NCI-H1417 (cell line): Measurements from ENCODE around the gene IL17REL.

Source experiments
- DNase-seq, 3 experiments: peaks; one replicate each; lab custom pipeline; 2025; lab: John Stamatoyannopoulos, UW

Gene IL17REL

DNA sequence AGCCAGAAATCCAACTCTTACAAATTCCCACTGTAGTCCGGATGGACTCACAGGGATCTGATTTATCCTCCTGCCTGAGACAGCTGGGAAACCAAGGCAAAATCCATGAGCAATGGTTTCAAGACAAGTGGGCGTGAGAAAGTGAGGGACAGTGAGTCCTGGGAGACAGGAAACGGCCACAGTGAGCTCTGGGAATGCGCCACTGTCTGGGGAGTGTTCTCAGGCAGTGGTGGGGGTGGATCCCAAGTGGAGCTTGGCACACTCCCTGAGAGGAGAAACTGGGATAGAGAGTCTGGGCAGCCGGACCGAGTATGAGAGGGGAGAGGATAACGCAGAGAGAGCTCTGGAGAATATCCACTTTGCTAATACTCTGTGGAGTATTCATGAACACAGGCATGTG, 9.8 kb downstream of the IL17REL start:
- no peak for DNase-seq

DNA sequence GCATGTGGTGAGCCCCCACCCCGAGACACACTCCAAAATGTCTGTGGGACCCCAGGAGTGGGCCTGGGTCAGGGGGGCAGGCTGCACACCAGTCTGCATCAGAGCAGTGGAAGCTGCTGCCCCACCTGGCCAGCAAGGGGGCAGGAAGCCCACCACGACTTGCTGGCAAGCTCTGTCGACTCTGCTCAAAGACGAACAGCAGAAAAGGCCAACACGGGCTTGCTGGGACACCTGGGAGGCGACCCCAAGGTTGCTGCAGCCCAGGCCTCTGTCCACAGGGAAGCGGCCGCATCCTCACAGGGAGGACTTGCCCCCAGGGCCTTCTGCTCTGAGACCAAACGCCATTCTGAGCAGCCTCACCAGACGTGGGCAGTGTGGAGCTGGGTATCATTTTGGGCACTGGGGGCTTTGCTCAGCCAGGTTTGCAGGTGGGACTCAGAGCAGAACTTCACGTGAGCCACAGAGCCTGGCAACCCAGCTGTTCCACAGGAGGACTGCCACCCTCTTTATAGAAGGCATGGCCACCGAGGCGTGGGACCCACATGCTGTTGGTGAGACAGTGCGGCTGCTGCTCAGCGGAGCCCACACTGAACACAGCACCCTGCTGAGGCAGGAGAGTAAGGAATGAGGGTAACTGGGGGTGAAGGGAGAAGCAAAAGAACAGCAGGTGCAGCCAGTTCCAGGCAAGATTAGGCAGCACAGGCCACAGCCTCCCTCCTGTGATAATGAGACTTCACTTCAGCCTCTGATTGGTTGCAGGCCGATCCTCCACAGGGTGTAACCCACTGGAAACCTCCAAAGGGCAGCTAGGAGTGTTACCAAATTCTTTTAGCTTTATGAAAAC, 11.0 kb downstream of the IL17REL start:
- DNase-seq: peak in 2 of 3 experiments; percentile 67 to 90

DNA sequence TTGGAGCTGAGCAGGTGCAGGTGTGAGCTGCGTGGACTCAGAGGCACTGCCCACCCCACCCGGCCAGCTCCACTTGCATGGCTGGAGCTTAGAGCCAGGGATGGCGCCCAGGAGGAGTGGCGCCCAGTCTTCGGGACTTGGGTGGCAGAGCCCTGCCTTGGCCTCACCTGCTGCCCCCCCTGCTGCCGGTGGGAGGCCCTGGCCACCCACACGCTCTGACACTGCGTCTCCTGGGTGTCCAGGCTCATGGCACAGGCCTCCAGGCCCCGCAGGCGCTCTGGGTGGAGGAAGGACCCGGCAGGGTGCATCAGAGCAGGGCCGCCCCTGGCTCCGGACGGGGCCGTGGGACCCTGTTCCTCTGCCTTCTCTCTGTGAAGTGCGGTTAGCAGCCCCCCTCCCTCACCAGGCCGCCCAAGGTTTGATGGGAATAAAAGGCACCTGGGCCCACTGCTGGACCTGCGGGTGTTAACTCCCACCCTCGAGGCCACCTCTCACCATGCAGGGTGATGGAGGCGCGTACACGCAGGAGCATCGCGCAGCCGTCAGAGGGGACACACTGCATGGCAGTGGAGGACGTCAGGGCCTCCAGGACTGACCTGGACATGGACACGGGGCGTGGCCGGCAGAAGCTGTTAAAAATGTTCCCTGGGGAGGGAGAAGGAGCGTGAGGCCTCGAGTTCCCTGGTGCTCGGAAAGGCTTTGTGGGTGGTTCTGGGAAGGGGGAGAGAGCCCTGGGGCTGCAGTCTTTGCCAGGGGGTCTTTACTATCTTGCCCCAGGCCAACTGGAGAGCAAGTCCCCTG, 11.8 kb downstream of the IL17REL start:
- peak in 1 of 3 experiments; percentile 2 for DNase-seq

DNA sequence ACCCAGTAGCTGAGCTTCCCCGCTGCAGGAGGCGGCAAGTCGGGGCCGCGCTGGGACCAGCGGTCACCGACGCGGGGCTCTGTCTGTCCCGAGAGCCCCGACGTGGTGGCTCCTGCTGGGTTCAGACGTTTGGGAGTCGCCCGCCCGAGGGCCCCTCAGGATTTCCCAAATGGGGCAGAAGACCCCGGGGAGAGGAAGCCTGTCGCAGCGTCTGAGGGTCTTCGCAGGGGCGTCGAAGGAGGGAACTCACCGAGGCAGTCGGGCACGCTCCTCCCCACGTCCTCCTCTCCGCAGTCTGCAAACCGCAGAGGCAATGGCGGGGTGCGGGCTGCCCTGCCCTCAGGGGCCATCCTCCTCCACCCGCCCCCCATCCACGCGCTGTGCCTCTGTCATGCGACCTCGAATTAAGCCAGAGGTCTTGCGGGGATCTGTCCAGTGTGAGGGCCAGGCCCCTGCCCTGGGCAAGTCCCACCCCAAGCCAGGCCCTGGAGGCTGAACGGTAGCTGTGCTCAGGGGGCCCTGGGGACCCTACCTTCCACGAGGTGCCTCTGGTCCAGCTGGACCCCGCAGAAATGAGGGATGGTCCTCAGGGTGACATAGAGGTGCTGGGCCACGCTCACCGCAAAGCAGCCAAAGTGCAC, 12.5 kb downstream of the IL17REL start:
- DNase-seq: no peak

DNA sequence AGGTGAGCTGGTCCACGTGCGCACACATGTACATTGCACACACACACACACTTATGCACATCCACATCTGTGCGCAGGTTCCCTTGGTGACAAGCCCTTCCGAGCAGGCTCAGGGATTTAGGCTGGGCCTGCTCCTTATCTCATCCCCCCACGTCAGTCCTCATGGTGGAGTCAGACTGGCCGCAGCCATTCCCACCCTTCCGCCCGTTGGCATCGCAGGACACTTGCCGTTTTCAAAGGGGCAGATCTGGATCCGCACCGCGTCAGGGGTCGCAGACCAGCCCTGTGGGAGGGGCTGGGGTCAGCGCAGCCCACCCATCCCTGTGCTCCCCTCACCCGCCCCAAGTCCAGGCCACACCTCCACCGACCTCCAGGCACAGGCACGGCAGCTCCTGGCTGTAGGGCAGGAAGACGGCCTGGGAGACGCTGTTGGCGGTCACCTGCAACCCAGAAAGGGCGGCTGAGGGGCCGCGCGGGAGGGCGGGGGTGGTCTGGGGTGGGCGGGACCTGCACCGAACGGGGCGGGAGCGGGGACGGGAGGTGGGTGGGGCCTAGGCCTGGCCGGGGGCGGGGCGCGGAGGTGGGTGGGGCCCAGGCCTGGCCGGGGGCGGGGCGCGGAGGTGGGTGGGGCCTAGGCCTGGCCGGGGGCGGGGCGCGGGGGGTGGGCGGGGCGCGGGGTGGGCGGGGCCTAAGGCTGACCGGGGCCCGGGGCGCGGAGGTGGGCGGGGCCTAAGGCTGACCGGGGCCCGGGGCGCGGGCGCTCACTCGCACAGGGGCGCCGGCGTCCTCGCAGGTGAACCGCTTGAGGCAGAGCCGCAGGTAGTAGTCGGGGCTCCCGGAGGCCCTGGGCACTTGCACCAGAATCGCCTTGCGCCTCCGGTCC, 13.3 kb downstream of the IL17REL start:
- DNase-seq: no peak

DNA sequence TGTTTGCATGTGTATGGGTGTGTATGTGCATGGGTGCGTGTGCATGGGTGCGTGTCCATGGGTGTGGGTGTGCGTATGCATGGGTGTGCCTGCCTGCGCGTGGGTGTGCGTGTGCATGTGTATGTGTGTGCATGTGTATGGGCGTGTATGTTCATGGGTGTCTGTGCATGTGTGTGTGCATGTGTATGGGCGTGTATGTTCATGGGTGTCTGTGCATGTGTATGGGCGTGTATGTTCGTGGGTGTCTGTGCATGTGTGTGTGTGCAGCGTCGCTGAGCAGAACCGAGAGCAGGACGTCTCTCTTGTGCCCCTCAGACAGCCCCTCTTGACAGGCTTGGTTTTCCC, 13.9 kb downstream of the IL17REL start:
- no peak for DNase-seq

GRCh38 chr22:49997932-49998717, 14.4 kb downstream of the IL17REL start:
- DNase-seq: no peak

DNA sequence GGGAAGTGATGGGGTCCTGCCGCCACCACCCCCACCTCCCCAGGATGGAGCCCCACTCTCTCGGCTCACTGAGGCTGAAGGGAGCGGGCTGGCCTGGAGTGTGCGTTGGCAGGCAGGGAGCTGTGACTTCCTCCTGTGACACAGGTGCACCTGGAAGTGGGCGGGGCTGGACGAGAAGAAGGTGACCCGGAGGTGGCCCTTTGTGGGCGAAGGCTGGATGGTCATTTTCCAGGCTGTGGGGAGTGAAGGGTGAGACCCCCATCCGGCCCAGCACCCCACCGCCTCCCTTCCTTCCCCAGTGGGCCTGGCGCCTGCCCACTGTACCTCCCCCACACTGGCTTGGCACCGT, 15.3 kb downstream of the IL17REL start:
- peak in 1 of 3 experiments; percentile 21 for DNase-seq

GRCh38 chr22:49996518-49997250, 15.9 kb downstream of the IL17REL start:
- DNase-seq: no peak

DNA sequence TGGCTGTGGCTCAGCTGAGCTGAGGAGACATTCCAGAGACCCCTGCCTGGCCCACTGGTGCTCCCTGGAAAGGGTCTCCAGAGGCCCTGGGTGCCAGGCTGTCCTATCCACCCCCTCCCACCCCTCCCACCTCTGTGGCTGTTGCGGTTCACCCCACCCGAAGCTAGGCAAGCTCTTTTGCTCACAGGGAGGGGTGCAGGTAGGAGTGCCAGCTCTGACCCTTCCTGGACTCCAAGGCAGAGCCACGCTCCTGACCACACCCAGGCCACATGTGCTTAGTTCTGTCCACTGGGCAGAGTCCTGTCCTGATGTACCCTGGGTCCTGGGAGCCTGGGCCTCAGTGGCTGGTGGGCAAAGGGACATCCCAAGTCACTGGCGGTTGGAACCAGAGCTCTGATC, 16.4 kb downstream of the IL17REL start:
- DNase-seq: no peak

DNA sequence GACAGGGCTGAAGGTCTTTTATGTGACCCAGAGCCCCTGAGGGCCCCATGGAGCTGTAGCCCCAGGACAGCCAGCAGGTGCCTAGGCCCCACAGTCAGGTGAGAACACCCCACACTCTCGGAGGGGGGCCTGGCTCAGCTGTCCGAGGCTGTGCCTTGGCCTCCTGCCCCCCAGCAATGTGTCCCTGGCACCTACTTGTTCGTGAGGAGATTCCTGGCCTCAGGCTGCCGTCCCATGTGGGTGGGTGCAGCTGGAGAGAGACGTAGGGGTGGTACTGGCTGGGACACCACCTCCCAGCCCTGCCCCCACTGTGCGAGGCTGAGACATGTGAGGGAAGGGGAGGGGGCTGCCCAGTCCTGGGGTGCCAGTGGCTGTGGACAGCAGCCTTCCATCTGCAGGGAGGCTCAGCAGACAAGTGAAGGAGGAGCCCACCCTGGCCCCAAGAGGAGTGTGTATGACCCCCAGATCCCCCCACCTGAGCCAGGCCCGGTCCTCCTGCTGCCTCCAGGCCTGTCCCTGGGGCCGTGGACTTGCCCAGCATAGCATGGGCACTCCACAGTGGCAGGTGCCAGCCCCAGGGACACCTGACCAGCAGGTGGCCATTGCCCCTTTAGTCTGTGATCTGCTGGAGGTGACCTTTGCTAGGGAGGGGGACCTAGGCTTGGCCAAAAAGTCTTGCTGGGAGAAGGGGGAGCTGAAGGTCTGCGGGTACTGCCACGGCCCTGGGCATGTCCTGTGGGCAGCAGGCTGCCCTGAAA, 17.0 kb downstream of the IL17REL start:
- DNase-seq: no peak

GRCh38 chr22:49995041-49995360, 17.6 kb downstream of the IL17REL start:
- no peak for DNase-seq

DNA sequence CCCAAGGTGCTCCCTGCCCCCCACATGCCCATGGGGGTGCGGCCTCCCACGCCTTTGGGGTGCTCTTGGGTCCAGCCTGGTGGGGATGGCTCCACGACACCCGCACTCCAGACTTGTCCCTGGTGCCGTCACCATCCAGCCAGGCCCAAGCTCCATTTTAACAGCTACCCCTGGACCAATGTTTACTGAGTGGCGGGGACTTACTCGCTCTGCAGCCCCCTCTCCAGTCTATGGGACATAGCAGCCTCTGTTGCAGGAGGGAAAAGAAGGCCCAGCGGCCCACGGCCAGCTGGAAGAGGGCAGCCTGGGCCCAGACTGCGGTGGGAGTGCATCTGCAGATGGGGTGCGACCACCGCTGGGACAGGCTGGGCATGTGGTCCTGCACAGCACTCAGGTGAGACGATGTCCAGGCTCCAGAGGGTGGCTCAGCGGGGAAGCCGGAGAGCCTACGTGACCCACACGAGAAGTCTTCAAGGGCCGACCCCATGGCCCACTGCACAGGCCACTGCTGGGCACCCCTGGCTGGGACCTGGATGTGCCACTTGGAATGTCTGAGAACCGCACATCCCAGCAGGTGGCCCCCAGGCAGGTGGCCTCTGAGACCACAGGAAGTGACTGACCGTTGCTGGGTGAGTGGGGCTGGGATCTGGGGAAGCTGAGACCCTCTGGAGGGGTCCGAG, 18.1 kb downstream of the IL17REL start:
- no peak for DNase-seq

- DNase-seq: no peak
These were observed 18.8 kb downstream of the IL17REL start for GRCh38 chr22:49993649-49994360.

DNA sequence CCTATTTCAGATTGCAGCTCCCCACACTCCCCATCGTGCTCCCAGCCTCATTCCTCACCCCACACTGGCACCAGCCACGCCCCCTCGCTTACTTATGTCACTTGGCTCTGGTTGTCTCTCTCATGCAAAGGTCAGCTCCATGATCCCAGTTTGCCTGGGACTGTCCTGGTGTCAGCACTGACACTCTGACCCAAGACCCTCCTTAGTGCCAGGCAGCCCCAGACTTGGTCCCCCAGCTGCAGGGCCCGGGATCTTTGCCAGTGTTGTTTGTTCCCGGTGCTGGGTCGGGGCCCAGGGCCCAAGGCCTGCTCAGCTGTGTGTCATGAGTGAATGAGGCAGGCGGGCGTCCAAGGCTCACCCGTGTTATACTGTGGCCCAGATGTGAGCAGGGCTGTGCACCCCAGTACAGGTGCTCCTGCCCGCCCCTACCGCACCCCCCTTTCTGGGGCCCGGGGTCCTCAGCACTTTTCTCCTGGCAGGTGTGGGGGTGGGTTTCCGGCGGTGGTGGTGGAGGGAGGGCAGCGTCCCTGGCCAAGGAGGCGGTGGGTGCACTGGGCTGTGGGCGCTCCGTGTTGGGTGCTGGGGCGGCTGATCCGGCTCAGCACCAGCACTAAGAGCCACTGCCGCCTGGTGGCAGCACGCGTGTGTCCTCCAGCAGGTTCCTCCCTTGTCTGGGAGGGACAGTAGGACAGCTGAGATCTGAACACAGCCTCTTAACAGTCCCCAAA, 19.5 kb downstream of the IL17REL start:
- DNase-seq: no peak

DNA sequence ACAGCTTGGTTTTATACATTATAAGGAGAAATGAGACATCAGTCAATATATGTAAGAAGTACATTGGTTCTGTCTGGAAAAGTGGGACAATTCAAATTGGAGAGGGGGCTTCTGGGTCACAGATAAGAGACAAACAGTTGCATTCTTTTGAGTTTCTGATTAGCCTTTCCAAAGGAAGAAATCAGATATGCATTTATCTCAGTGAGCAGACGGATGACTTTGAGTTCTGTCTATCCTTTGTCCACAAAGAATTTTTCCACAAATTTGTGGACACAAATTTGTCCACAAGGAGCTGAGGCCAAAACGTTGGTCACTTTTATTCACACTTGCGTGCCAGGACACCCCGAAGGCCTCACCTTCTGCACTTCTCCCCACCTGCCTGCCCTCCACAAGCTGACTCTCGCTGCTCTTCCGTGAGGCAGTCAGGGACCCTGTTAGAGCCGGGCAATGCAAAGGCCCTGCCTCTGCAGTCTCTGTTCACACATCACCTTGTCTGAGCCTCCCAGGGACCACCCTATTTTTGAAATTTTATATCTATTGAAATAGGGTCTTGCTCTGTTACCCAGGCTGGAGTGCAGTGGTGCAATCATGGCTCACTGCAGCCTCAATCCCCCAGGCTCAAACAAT, 20.5 kb downstream of the IL17REL start:
- DNase-seq: no peak

GRCh38 chr22:49991167-49991566, 21.4 kb downstream of the IL17REL start:
- DNase-seq: no peak
